Measurements from ENCODE around the gene PPME1.

Gene PPME1

DNA sequence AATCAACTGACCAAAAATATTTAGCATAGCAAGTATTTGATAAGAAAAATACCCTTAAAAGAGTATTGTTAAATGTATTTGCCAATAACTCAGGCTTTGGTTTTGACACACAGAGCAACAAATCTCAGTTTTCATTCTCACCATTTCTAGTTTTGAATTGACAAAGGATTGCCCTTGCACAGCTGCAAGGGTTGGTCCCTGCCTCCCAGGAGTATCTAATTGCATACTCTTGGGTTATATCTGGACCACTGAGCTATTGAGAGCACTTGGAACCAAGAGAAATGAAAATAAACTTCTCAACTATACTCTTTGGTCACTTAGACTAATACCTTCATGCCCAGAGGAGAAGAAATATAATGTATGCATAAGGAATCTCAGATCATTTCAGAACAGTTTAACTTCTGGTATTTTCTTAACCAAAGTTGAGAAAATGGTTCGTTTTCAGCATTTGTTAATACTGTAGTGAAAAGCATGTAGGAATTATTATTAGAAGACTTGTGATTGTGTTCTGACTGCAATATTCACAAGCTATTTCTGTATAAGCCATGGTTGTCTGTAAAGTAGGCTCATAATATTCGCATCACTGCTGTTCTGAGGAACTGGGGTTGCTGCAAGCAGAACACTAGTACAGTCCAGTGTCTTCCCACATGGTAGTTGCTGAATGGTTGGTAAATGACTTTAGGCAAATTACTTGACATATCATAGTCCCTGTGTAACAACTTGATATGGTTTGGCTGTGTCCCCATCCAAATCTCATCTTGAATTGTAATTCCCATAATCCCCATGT is 8.2 kb upstream of the PPME1 start:
- DNase-seq = peak; percentile 79

DNA sequence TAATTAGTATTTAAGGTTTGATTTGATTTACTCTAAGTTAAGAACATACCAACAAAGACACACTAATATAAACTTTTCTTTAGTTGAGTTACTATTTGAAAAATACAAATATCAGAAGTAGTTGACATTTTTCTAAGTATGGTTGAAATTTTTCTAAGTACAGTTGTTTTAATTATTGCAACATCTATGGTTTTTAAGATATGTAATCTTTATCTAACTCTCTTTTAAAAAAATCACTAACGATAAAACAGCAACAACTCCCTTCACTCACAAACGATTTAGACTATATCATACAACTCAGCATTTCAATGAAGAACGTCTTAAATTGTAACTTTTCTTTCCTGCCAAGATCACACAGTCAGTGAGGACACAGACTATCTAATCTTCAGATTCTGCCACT is 2.3 kb upstream of the PPME1 start:
- no peak for DNase-seq

DNA sequence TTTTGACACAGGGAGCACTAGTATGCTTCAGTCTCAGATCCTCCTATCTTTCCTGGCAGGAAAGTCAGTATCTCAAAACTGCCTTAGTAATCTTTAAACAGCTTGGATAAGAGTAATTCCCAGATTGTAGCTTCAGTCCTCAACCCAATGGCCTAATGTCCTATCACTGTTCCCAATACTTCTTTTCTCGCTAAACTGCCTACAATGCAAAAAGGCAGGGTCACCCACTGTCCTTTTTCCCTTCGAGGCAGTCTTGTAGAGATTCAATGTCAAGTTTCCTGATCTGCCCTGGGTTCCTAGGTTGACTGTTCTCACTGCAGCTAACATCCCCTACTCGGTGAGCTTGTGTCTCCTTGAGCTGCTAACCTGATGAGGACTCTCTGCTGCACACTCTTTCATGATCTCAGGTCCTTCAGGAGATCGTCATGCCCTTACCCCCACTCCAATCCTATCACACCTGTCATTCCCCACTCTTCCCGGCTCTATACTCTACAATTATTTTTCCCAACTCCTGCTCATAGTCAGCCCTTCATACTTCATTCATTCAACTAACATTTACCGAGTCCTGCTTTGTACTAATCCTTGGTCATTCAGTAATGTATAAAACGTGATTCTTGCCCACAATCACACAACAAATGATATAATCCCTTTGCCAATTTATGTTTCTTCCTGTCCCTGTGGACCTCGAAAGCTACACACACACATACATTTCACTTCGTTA is 1.2 kb upstream of the PPME1 start:
- DNase-seq = peak; percentile 41

DNA sequence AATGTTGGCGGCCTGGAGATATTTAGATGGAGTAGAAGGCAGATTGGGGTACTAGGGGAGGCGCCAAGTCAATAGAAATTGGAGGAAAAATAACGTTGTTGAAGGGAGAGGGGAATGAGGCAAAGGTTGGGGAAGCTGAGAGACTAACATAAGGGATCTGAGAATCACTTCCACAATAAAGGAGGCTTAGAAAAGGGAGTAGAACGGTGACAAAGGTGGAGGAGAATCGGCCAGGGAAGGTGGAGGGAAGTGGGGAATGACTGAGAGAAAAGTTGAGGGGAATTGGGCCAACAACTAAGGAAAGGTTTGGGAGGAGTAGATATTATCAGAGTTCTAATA is 510 bp downstream of the PPME1 start:
- no peak for DNase-seq

DNA sequence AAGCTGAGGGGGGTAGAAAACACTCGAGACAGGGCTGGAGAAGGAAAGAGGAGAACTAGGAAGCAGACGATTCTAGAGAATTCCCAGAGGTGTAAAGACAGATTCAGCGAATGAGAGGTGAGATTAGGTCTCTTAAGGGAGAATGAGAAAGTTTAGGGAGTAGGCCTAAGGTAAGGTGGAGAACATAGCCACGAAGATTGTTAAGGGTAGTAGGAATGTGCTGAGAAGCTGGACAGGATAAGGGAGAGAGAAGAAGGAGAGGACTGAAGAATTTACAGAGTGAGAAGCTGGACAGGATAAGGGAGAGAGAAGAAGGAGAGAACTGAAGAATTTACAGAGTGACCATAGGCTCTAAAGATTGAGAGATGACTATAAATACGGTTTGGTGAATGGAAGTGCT is 908 bp downstream of the PPME1 start:
- DNase-seq = no peak

DNA sequence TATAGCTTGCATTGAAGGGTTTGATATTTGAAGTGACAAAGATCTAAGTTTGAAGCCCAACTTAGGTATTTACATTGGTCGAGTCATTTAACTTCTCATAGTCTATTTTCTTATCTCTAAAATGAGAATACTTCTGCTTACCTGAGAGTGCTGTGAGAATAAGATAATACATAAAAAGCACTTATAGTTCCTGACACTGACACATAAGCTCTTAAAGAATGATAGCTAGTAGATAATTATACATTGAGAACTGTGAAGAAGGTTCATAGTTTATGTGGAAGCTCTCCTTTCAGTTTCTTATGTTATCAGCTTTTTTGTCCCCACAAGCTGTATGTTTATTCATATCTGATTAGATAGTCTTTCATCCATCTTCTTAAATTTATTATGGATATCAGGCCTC is 4.8 kb downstream of the PPME1 start:
- DNase-seq = no peak

DNA sequence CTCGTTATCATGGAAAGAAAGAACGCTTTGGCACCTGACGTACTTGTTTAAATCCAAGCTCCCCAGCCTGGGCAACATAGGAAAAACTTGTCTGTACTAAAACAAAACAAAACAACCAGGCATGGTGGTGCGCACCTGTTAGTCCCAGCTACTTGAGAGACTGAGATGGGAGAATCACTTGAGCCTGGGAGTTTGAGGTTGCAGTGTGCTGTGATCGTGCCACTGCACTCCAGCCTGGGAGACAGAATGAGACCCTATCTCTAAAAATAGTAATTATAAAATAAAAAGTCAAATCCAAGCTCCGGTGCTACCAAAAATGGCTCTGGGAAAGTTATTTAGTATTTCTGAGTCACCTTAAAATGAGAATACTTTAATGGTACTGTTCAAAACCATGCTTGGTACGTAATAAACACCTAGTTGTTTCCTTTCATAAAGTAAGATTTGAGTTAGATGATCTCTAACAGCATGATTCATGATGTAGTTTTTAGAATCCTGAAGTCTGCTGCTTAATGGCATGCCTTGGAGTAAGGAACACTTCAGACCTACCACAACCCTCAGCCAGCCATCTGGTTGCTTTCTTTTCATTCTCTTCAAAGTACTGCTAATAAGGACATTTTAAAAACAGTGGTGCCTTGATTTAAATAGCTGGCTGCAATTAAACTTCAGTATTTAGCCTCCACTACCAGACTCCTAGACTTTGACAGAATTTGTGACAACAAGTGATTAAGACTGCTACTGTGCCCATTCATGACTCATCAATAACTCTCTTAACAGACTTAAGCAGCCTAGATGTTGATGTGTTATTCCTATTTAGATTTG is 8.4 kb downstream of the PPME1 start:
- DNase-seq = no peak

DNA sequence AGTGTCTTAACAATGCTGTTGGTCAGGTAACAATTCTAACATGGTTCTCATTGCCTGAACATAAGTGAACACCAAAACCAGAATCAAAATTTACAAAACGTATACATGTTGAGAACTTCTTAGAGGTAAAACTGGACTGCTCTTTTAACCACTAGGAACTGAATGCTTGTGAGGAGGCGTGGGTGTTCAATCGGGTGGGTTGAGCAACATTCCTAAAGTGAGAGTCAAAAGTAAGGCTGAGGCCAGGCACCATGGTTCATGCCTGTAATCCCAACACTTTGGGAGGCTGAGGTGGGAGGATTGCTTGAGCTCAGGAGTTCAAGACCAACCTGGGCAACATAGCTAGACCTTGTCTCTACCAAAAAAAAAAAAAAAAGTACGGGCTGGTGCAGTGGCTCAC is 11.5 kb downstream of the PPME1 start:
- no peak for DNase-seq

DNA sequence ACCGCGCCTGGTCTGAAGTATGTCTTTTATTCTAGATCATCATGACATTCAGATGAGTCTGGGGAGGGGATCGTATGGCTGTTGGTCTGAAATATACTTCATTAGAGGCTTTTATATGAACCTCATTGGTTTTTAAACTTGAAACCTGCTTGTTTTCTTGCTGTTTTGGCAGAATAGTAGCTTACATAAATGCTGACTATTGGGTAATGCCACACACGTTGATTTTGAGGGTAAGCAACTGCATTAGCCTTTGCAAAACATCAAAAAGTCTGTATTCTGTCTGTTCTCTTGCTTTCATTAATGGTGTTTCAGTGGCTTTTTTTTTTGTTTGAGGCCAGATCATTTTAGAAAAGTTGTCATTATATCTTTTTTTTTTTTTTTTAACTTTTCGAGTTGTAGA is 14.2 kb downstream of the PPME1 start:
- no peak for DNase-seq

DNA sequence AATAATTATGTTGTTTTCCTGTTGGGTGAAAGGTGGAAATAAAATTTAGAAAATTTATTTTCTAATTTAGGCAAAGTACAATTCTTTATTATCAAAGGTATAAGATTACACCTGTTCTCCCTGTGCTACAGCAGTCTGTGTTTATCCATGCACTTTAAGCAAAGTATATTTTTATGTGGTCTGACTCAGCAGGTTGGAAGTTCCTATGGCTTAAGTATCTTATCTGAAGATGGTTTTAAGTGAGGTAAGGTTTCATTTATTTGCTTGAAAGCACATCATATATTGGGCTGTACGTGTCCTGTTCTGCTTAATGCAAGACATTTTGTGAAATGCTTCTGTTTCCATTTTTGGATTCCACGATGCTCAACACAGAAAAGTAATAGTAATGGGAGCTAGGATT is 14.6 kb downstream of the PPME1 start:
- peak; percentile 74 for DNase-seq

DNA sequence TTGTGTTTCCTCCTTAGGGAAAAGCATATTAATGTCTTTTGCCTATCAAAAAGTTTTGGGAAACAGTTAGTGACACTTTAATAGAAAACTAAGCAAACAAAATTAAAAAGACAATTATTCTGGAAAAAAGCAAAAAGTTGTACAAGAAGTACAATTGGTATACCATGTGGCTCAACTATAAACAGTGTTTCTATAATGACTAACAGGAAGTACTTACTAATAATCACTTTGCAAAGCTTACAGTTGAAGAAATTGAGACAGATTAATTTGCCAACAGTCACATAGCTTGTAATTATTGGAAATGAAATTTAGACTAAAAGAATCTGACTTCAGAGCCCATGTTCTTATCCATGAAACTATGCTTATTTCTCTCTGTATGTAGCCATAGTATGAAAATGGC is 24.7 kb downstream of the PPME1 start:
- no peak for DNase-seq

DNA sequence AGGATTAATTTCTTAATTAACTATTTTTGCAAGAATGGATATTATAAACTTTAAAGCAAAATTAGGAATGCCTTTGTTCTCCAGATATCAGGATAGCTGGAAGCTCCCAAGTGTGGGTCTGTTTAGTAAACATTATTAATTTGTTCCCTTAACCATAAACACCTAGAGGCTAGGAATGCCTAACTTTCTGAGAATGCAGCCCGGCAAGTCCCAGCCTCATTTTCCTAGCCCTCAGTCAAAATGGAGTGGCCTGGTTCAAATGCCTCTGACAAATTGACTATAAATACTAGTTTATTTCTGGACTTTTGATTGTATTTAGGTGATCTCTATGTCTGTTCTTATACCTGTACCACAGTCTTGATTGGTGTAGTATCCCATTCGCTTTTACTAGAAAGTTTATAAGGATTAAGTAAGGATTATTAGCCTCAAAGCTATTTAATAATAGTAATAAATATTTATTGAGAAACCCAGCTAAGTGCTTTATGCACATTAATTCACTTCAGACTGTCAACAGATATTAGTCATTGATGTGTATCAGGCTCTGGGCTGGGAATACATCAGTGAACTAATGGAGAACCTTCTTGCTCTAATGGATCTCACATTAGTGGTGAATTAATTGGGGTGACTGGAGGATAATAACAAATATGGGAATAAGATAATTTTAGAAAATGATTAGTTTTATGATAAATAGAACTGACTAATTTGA is 25.8 kb downstream of the PPME1 start:
- no peak for DNase-seq

DNA sequence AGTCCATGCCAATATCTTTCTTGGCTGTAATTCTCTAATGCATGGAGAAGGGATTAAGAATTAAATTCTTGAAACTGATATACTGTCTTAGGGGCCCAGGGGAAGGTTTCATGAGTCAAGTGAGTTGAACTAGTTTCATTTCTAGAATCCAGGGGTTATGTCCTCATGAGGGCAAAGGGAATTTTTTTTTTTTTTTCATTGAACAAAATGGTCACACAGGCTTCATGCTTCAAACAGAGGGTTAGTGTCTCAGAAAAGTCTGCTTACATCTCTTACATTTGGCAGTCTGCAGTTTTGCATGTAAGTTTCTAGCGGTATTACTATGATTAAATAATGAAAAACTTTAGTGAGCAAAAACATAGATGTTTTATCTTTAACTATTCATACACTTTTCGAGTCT is 32.9 kb downstream of the PPME1 start:
- no peak for DNase-seq

DNA sequence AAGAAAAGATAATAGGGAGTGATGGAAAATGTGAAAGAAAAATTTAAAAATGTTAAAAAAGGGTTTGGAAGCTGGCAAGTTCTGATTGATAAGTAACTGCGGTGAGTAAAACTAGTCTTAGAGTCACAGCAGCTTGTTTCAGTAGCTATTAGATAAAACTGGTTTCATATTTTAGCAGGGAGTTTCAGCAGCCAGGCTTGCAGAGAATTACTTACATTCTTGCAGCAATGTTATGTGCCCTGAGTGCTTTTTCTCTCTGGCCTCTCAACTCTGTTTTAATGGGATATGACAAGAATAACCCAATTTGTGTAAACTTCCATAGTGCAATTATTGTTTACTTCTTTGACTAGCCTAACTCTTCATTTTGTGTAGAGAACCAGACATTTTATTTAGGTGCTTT is 33.6 kb downstream of the PPME1 start:
- no peak for DNase-seq

DNA sequence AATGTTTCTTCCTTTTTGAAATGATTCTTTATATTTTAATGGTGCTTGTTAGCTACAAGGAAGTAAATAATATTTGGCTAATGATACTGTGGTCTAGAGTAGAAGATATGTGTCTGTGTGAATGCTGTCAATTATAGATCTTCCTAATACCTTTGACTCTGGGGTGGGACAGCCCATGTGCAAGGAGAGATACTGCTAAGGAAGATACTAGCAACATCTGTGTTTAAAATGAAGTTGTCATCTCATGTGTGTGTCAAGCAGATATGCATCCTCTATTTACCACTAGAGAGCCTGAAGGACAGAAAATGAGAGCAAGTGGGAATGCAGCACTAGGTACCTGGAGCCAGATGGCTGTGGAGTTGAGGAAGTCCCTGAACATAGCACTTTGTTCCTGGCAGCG is 34.1 kb downstream of the PPME1 start:
- DNase-seq = no peak

DNA sequence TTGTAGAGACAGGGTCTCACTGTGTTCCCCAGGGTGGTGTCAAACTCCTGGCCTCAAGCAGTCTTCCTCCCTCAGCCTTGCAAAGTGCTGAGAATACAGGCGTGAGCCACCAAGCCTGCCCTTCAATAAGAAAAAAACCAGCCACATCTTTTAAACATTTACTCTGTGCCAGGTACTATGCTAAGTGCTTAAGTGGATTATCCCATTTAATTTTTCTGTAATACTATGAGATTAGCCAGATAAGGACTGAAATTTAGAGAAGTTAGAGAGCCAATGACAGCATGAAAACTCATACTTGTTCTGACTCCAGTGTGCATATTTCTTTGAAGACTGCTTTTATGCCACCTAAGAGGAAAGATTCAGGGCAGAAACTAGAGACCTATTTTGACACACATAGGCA is 35.7 kb downstream of the PPME1 start:
- no peak for DNase-seq

DNA sequence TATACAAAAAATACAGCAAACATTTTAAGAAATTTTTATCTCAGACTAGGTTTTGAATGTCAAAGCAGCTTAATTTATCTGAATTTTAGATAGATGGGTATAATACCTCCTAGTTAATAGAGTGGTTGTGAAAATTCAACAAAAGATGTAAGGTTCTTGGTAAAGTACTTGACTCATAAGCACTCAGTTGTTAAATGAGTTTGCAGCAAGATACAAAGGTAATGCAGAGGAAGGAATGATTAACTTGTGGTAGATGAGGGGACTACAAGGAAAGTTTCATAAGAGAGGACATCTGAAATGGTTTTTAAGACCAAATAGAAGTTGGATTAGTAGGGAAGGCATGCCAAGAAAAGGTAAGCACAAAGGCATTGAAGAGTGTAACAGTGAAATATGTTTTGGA is 37.4 kb downstream of the PPME1 start:
- no peak for DNase-seq

DNA sequence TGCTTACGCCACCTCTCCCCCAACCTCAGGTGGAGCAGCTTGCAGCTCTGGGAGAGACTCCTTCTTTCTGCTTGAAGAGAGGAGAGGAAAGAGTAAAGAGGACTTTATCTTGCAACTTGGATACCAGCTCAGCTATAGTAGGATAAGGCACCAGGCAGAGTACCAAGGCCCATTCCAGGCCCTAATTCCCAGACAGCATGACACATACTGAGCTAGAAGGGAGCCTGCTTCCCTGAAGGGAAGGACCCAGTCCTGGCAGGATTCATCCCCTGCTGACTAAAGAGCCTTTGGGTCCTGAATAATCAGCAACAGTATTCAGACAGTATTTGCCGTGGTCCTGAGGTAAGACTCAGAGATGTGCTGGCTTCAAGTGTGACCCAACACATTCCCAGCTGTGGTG is 41.4 kb downstream of the PPME1 start:
- DNase-seq = no peak

DNA sequence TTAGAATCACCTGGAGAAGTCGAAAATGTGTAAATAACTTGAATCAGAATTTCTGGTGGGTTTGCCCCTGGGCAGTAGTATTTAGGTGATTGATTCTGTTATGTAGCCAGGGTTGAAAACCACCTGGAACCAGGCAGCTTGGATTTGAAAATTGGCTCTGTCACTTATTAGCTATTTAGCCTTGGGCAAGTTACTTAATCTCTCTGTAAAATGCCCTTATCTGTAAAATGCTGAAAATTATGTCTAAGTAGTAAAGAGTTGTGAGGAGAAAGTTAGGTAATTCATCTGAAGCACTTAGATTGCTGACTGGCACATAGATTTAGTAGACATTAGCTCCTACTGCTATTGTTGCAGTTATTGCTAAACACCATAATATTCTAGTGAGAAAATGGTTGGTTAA is 49.3 kb downstream of the PPME1 start:
- no peak for DNase-seq

DNA sequence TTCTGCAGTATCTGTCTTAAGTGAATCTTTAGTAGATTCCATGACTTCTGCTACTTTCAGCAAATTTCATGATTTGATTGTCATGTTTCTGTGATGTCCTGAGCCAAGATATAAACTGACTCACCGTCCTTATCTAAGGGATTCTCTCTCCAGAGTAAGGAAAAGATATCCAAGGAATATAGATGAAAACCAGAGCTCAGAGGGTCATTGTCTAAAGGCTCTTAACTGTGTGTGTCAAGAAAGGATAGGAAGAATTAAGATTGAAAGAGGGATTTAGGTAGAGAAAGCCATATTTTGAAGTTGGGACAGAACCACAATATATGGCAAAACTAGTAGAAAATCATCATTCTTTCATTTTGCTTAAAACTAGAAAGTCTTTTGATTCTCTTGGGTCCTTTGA is 50.7 kb downstream of the PPME1 start:
- no peak for DNase-seq

DNA sequence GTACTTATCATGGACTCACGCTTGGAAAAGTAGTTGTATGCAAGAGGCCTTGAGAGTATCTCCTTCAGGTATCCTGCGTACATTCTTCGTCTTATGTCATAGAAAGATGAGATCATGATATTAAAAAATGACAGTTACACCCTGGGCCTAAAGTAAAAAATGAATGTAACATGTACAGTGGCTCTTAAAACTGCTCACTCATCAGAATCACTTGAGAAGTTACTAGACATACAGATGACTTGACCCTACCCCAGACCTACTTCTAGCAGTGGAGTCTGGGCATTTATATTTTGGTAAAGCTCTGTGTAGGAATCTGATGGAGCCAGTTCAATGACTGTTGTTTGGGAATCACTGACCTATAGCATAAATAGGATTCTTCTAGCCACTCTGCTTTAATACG is 54.5 kb downstream of the PPME1 start:
- DNase-seq = no peak

DNA sequence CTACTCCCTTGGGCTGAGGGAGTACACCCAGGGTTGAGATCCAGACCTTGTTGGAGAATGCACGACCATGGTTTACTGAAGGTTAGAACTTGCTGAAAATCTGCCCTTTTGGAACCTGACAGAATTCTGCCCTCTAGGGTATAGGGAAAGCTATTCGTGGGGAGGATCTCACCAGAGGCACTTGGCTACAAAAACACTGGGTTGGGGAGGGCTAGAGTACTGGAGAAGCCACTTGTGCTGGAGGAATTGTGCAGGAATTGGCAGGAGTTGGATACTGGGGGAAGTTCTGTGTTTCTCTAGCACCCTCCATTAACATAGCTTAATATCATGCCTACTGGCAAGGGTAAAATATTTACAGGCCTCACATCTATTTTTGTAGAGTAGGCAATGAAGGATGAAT is 55.8 kb downstream of the PPME1 start:
- DNase-seq = no peak

DNA sequence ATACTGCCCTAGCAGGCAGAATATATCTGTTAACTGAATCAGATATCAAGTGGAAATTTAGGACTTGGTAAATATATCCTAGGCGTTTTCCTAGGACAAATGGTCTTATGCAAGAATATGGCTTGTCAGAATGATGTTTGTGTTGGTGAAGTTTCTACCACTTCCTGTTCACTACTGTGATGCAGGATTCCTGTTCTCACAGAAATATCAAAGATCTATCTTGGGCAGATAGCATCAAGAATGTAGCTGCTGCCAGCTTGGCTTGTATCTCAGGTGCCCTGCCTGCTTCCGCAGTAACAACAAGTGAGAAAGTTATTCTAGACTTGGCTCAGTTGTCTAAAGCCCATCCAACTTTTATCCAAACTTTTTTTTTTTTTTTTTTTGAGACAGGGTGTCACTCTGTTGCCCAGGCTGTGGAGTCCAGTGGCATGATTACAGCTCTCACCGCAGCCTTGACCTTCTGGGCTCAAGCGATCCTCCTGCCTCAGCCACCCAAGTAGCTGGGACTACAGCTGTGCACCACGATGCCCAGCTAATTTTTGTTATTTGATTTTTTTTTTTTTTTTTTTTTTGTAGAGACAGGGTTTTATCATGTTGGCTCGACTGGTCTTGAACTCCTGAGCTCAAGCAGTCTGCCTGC is 61.3 kb downstream of the PPME1 start:
- no peak for DNase-seq
